ENCODE data around the gene RAPGEF1.

- TF ChIP-seq ZMYM4 (CRISPR knock-in tag; IDR thresholded peaks at IDR 0.05): no peak
- no peak for TF ChIP-seq ATF1 (CRISPR knock-in tag; IDR thresholded peaks at IDR 0.05)
- TF ChIP-seq TBX3 (IDR thresholded peaks at IDR 0.05; ENCODE audit: borderline replicate concordance): no peak
- TF ChIP-seq CCAR2 (optimal IDR thresholded peaks at IDR 0.05; ENCODE audit: low read depth, low read length): no peak
- no peak for TF ChIP-seq FOSL1 (CRISPR knock-in tag; IDR thresholded peaks at IDR 0.05; ENCODE audit: borderline replicate concordance)
- TF ChIP-seq ZNF3 (CRISPR knock-in tag; IDR thresholded peaks at IDR 0.05): no peak
- TF ChIP-seq ATF2 (CRISPR knock-in tag; IDR thresholded peaks at IDR 0.05): no peak
- no peak for TF ChIP-seq PRDM15 (CRISPR knock-in tag; IDR thresholded peaks at IDR 0.05)
- TF ChIP-seq ZNF816 (CRISPR knock-in tag; IDR thresholded peaks at IDR 0.05; ENCODE audit: borderline replicate concordance): no peak
- no peak for TF ChIP-seq AHDC1 (CRISPR knock-in tag; IDR thresholded peaks at IDR 0.05; ENCODE audit: borderline replicate concordance)
Measured at GRCh38 chr9:131587906-131588305, 152.0 kb downstream of the RAPGEF1 start.
